ENCODE results near the gene FBLN5.

FBLN5 gene

GRCh38 chr14:91889477-91890211 lies 57.9 kb downstream of the FBLN5 start:
- ChIA-PET CTCF (no interaction called here), POLR2A (no interaction called here)
- no peak for DNase-seq (ENCODE audit: extremely low spot score)
- TF ChIP-seq CTCF (IDR thresholded peaks at IDR 0.05; ENCODE audit: control extremely low read depth, extremely low read depth, low read depth, missing control alignments) = no peak

- TF ChIP-seq CTCF (IDR thresholded peaks at IDR 0.05; ENCODE audit: control extremely low read depth, extremely low read depth, low read depth, missing control alignments) = no peak
- POLR2A ChIA-PET = no interaction called here
- DNase-seq (ENCODE audit: extremely low spot score) = no peak
- CTCF ChIA-PET = interaction anchor here (1.2 to 1.4 kb wide), 2 partner anchors 7 to 108 kb away, joined by 3 read pairs; no protein-coding TSS in a partner anchor
These were observed 58.6 kb downstream of the FBLN5 start for GRCh38 chr14:91888641-91889476.

- ChIA-PET CTCF (no interaction called here), POLR2A (no interaction called here)
- TF ChIP-seq CTCF (IDR thresholded peaks at IDR 0.05; ENCODE audit: control extremely low read depth, extremely low read depth, low read depth, missing control alignments) = no peak
- DNase-seq (ENCODE audit: extremely low spot score) = no peak
These were observed 60.5 kb downstream of the FBLN5 start for GRCh38 chr14:91886961-91887360.

- POLR2A ChIA-PET = no interaction called here
- no peak for TF ChIP-seq CTCF (IDR thresholded peaks at IDR 0.05; ENCODE audit: control extremely low read depth, extremely low read depth, low read depth, missing control alignments)
- CTCF ChIA-PET = interaction anchor here (1.6 kb wide), 1 partner anchor 14 kb away, joined by 3 read pairs; no protein-coding TSS in a partner anchor
- DNase-seq (ENCODE audit: extremely low spot score) = no peak
These were observed 61.7 kb downstream of the FBLN5 start for GRCh38 chr14:91885839-91886238.

- no peak for TF ChIP-seq CTCF (IDR thresholded peaks at IDR 0.05; ENCODE audit: control extremely low read depth, extremely low read depth, low read depth, missing control alignments)
- ChIA-PET POLR2A (no interaction called here), CTCF (interaction anchor here (1.6 to 1.7 kb wide), 2 partner anchors 8 to 14 kb away, joined by 3 to 8 read pairs; no protein-coding TSS in a partner anchor)
- no peak for DNase-seq (ENCODE audit: extremely low spot score)
These were observed 62.3 kb downstream of the FBLN5 start for GRCh38 chr14:91885113-91885712.

- DNase-seq (ENCODE audit: extremely low spot score) = no peak
- ChIA-PET CTCF (interaction anchor here (1.6 to 1.7 kb wide), 2 partner anchors 9 to 13 kb away, joined by 3 to 8 read pairs; no protein-coding TSS in a partner anchor), POLR2A (no interaction called here)
- no peak for TF ChIP-seq CTCF (IDR thresholded peaks at IDR 0.05; ENCODE audit: control extremely low read depth, extremely low read depth, low read depth, missing control alignments)
These were observed 62.8 kb downstream of the FBLN5 start for GRCh38 chr14:91884664-91885063.

All from GM10248 (cell line).